Measurements from ENCODE around the gene TAMALIN. TPM values are rescaled to one million over a fixed set of nuclear protein-coding genes. Genes with fewer than 3 reads are reported as not detected.
A peak's percentile ranks its signal among the peaks of the same experiment; 100 is the strongest.

The TAMALIN gene
- total RNA-seq, 3 donors from 2014 or later (not counting 1 experiment from before 2014, with no cell fraction given), result 403 to 663 (median 424) TPM

- H3K27me3 Mint-ChIP-seq (ENCODE audit: low read depth in 2 of 2), result peaks cover 0 to 11% of the 10 kb centered on the region in 2 donors
- H3K36me3 Mint-ChIP-seq, result no peaks in the 10 kb centered on the region
- H3K27me3 ChIP-seq (ENCODE audit: control insufficient read depth, insufficient read depth, low read length), result peaks cover 3% of the 10 kb centered on the region
- H3K4me1 Mint-ChIP-seq, result peaks cover 6 to 21% of the 10 kb centered on the region in 2 donors
- H3K4me3 ChIP-seq (ENCODE audit: low read length), result no peak overlapping the region
- no peaks in the 10 kb centered on the region for H3K9me3 ChIP-seq (ENCODE audit: control insufficient read depth, insufficient read depth, low read length)
- H3K36me3 ChIP-seq (ENCODE audit: control insufficient read depth, insufficient read depth, low read length), result no peaks in the 10 kb centered on the region
- H3K27ac Mint-ChIP-seq, result peak overlapping the region; percentile 77 to 87
- H3K4me1 ChIP-seq (ENCODE audit: control insufficient read depth, insufficient read depth, low read length), result peaks cover 38% of the 10 kb centered on the region
- peak overlapping the region; percentile 60 for H3K4me3 Mint-ChIP-seq
- no peaks in the 10 kb centered on the region for H3K9me3 Mint-ChIP-seq
- ATAC-seq, result no peak
- peak overlapping the region; percentile 53 for H3K27ac ChIP-seq (ENCODE audit: low read length)
- TF ChIP-seq CTCF (IDR thresholded peaks at IDR 0.05), result no peak
- intact Hi-C loops (cut with micrococcal nuclease), result no loop called here
- 83% methylated on average over 1 of the region's 2 CpGs for WGBS (ENCODE audit: insufficient coverage)
- DNase-seq, result no peak
Measured at GRCh38 chr12:52035926-52036325, 29.2 kb downstream of the TAMALIN start.

DNA sequence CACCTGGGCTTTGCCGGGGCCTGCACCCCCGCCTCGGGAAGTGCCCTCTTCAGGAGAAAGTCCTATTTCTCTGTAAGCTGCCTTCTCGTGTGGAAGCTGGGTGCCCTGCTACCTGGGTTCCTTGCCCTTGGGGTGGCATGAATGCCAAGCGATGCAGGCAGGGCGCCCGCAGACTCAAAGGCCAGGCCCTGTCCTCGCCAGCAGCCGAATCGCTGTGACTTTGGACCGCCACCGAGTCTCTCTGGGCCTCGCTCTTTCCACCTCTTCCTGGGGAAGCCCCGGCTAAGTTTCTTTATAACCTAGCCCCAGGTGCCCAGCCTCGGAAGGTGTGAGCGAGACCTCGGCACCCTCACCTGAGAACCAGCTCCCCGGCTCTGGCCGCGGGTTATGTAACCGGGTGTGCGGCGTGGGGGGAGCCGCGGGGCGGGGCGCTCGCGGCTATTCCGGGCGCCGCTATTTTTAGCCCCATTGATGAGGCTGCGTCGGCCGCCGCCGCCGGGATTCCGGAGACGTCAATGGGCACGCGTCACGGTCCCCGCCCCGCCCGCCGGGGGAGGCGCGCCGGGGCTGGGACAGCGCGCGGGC lies 29.9 kb downstream of the TAMALIN start:
- no peaks in the 10 kb centered on the region for H3K9me3 Mint-ChIP-seq
- H3K4me3 ChIP-seq (ENCODE audit: low read length), result peak overlapping the region; percentile 32
- 10% methylated on average over 53 of the region's 53 CpGs for WGBS (ENCODE audit: insufficient coverage)
- H3K4me1 ChIP-seq (ENCODE audit: control insufficient read depth, insufficient read depth, low read length), result peaks cover 43% of the 10 kb centered on the region
- peaks cover 3% of the 10 kb centered on the region for H3K27me3 ChIP-seq (ENCODE audit: control insufficient read depth, insufficient read depth, low read length)
- no peaks in the 10 kb centered on the region for H3K36me3 ChIP-seq (ENCODE audit: control insufficient read depth, insufficient read depth, low read length)
- peak; percentile 59 to 76 (median 67) for ATAC-seq
- TF ChIP-seq CTCF (IDR thresholded peaks at IDR 0.05), result no peak
- peaks cover 0 to 11% of the 10 kb centered on the region in 2 donors for H3K27me3 Mint-ChIP-seq (ENCODE audit: low read depth in 2 of 2)
- H3K9me3 ChIP-seq (ENCODE audit: control insufficient read depth, insufficient read depth, low read length), result no peaks in the 10 kb centered on the region
- peak overlapping the region; percentile 60 for H3K4me3 Mint-ChIP-seq
- peak overlapping the region; percentile 77 to 87 for H3K27ac Mint-ChIP-seq
- peaks cover 7 to 23% of the 10 kb centered on the region in 2 donors for H3K4me1 Mint-ChIP-seq
- peak; percentile 87 to 94 for DNase-seq
- peak overlapping the region; percentile 53 for H3K27ac ChIP-seq (ENCODE audit: low read length)
- intact Hi-C loops (cut with micrococcal nuclease), result loop anchor here (1.0 kb wide), 1 partner anchor 14 kb away; no protein-coding TSS in a partner anchor
- no peaks in the 10 kb centered on the region for H3K36me3 Mint-ChIP-seq

GRCh38 chr12:52037248-52037861 lies 30.6 kb downstream of the TAMALIN start:
- H3K4me3 Mint-ChIP-seq, result peak overlapping the region; percentile 37
- no peak for DNase-seq

More at GRCh38 chr12:52037248-52037861, 30.6 kb downstream of the TAMALIN start:
- H3K27ac Mint-ChIP-seq, result peak overlapping the region in 1 of 2 donors; percentile 87
- H3K36me3 Mint-ChIP-seq, result no peaks in the 10 kb centered on the region
- no peaks in the 10 kb centered on the region for H3K9me3 ChIP-seq (ENCODE audit: control insufficient read depth, insufficient read depth, low read length)
- H3K9me3 Mint-ChIP-seq, result no peaks in the 10 kb centered on the region
- peaks cover 0 to 13% of the 10 kb centered on the region in 2 donors for H3K27me3 Mint-ChIP-seq (ENCODE audit: low read depth in 2 of 2)
- peaks cover 48% of the 10 kb centered on the region for H3K4me1 ChIP-seq (ENCODE audit: control insufficient read depth, insufficient read depth, low read length)
- peak overlapping the region; percentile 3 for H3K27ac ChIP-seq (ENCODE audit: low read length)
- TF ChIP-seq CTCF (IDR thresholded peaks at IDR 0.05), result no peak
- peak in 1 of 3 donors; percentile 0 for ATAC-seq
- H3K27me3 ChIP-seq (ENCODE audit: control insufficient read depth, insufficient read depth, low read length), result peaks cover 3% of the 10 kb centered on the region
- 3% methylated on average over 59 of the region's 59 CpGs for WGBS (ENCODE audit: insufficient coverage)
- peak overlapping the region; percentile 39 for H3K4me3 ChIP-seq (ENCODE audit: low read length)
- peaks cover 13 to 27% of the 10 kb centered on the region in 2 donors for H3K4me1 Mint-ChIP-seq
- H3K36me3 ChIP-seq (ENCODE audit: control insufficient read depth, insufficient read depth, low read length), result no peaks in the 10 kb centered on the region
- intact Hi-C loops (cut with micrococcal nuclease), result loop anchor here (1.0 kb wide), 1 partner anchor 13 kb away; no protein-coding TSS in a partner anchor
